GM12878 (cell line): Measurements from ENCODE around the gene CCSER1.

Source experiments
- CHD2 ChIP-seq: IDR thresholded peaks from 2 replicates; pipeline ENCODE4 v1.6.1; 2011; ENCODE audit warnings: low read depth, low read length, improper control_type of control experiment, borderline replicate concordance
- FOXK2 ChIP-seq: fragments of 450-650 bp; IDR thresholded peaks from 2 replicates; pipeline ENCODE4 v1.6.1; 2017; ENCODE audit warnings: mild to moderate bottlenecking, moderate library complexity
- SRF ChIP-seq, 2 experiments: IDR thresholded peaks; 2 replicates each; pipeline ENCODE4 v1.6.1; 2011; ENCODE audit warnings: low read depth in 2 of 2, low read length in 2 of 2, mild to moderate bottlenecking in 1 of 2, moderate library complexity in 1 of 2
- TCF12 ChIP-seq: IDR thresholded peaks from 2 replicates; pipeline ENCODE4 v1.6.1; 2011; ENCODE audit warnings: low read depth, mild to moderate bottlenecking, low read length
- TF ChIP-seq, protein P1 (sequence below), 3 experiments: IDR thresholded peaks in 2 of 3; conservative IDR thresholded peaks in 1 of 3; 2 replicates each; pipeline ENCODE4 v1.5.1; 2011; ENCODE audit warnings: low read depth in 3 of 3, low read length in 3 of 3, mild to moderate bottlenecking in 3 of 3, control low read depth in 2 of 3, moderate library complexity in 2 of 3, inconsistent platforms in 1 of 3, mixed read lengths in 1 of 3; ENCODE audit not compliant: control insufficient read depth in 2 of 3, insufficient read depth in 1 of 3; ENCODE audit errors: extremely low read depth in 1 of 3
- TF ChIP-seq, protein P2 (sequence below): IDR thresholded peaks from 2 replicates; pipeline ENCODE4 v1.6.1; 2012; ENCODE audit warnings: low read length, inconsistent platforms

DNA sequence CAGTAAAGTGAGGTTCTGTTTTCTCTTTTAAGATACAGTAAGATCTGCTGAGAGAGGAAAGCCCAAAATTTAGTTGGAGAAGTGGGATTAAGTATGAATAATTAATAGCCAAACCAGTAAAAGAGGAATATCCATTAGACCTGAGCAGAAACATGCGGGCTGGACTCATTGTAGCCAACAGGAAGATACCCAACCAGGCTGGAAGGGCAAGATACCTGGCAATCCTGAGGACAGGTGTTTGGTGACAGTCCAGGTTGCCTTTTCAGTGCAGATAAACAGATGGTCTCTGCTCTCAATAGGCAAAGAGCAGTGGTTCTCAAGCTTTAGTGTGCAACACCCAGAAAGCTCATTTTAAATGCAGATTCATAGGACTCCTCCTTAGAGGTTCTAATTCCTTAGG is 1195.8 kb downstream of the CCSER1 start:
- TF ChIP-seq CHD2 = no peak
- no peak for TF ChIP-seq FOXK2
- no peak for TF ChIP-seq SRF (IDR thresholded peaks at IDR 0.05; ENCODE audit: low read depth in 2 of 2, low read length in 2 of 2)
- TF ChIP-seq, protein P1, sequence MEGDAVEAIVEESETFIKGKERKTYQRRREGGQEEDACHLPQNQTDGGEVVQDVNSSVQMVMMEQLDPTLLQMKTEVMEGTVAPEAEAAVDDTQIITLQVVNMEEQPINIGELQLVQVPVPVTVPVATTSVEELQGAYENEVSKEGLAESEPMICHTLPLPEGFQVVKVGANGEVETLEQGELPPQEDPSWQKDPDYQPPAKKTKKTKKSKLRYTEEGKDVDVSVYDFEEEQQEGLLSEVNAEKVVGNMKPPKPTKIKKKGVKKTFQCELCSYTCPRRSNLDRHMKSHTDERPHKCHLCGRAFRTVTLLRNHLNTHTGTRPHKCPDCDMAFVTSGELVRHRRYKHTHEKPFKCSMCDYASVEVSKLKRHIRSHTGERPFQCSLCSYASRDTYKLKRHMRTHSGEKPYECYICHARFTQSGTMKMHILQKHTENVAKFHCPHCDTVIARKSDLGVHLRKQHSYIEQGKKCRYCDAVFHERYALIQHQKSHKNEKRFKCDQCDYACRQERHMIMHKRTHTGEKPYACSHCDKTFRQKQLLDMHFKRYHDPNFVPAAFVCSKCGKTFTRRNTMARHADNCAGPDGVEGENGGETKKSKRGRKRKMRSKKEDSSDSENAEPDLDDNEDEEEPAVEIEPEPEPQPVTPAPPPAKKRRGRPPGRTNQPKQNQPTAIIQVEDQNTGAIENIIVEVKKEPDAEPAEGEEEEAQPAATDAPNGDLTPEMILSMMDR (IDR thresholded peaks at IDR 0.05 in 2 of 3, conservative IDR thresholded peaks at IDR 0.05 in 1 of 3; ENCODE audit: control insufficient read depth in 2 of 3, extremely low read depth in 1 of 3, insufficient read depth in 1 of 3, low read depth in 3 of 3, low read length in 3 of 3) = no peak
- TF ChIP-seq, protein P2, sequence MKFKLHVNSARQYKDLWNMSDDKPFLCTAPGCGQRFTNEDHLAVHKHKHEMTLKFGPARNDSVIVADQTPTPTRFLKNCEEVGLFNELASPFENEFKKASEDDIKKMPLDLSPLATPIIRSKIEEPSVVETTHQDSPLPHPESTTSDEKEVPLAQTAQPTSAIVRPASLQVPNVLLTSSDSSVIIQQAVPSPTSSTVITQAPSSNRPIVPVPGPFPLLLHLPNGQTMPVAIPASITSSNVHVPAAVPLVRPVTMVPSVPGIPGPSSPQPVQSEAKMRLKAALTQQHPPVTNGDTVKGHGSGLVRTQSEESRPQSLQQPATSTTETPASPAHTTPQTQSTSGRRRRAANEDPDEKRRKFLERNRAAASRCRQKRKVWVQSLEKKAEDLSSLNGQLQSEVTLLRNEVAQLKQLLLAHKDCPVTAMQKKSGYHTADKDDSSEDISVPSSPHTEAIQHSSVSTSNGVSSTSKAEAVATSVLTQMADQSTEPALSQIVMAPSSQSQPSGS = no peak
- TF ChIP-seq TCF12 = no peak
